ENCODE results near the gene KASH5.

Gene KASH5, protein sequence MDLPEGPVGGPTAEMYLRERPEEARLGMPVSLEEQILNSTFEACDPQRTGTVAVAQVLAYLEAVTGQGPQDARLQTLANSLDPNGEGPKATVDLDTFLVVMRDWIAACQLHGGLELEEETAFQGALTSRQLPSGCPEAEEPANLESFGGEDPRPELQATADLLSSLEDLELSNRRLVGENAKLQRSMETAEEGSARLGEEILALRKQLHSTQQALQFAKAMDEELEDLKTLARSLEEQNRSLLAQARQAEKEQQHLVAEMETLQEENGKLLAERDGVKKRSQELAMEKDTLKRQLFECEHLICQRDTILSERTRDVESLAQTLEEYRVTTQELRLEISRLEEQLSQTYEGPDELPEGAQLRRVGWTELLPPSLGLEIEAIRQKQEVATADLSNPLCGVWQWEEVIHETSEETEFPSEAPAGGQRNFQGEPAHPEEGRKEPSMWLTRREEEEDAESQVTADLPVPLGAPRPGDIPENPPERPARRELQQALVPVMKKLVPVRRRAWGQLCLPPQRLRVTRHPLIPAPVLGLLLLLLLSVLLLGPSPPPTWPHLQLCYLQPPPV

DNA sequence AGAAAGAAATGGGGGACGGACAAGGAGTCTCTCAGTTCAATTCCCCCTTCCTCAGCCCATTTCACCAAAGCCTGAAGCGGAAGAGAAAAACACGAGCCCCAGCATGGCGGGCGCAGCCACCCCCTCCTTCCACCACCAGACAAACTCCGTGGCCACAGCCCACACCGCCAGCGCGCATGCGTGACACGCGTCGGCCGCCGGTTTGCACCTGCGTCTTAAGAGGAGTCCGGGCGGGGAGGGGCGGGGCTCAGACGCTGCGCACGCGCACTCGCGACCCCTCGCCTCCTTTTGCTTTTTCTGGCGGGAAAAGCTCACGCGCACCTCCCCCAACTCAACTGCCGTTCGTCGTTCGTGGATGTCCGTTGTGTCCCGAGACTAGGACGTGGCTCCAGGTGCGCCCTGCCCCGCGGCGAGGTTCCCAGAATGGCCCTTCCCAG, at the start of gene KASH5:
KASH5 (plus strand) TSS at position 314 of the 437 bp plus-strand sequence. CDS start 2,635 bp downstream, outside the sequence.
- no peak for DNase-seq (ENCODE audit: extremely low read depth, low read depth)
- no peak within 1 kb of the TSS for H3K4me3 ChIP-seq (replicated peaks; ENCODE audit: low read depth, low read length)
- TF ChIP-seq, protein P1, sequence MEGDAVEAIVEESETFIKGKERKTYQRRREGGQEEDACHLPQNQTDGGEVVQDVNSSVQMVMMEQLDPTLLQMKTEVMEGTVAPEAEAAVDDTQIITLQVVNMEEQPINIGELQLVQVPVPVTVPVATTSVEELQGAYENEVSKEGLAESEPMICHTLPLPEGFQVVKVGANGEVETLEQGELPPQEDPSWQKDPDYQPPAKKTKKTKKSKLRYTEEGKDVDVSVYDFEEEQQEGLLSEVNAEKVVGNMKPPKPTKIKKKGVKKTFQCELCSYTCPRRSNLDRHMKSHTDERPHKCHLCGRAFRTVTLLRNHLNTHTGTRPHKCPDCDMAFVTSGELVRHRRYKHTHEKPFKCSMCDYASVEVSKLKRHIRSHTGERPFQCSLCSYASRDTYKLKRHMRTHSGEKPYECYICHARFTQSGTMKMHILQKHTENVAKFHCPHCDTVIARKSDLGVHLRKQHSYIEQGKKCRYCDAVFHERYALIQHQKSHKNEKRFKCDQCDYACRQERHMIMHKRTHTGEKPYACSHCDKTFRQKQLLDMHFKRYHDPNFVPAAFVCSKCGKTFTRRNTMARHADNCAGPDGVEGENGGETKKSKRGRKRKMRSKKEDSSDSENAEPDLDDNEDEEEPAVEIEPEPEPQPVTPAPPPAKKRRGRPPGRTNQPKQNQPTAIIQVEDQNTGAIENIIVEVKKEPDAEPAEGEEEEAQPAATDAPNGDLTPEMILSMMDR (IDR thresholded peaks at IDR 0.05; ENCODE audit: low read depth, low read length, missing control alignments): no peak

DNA sequence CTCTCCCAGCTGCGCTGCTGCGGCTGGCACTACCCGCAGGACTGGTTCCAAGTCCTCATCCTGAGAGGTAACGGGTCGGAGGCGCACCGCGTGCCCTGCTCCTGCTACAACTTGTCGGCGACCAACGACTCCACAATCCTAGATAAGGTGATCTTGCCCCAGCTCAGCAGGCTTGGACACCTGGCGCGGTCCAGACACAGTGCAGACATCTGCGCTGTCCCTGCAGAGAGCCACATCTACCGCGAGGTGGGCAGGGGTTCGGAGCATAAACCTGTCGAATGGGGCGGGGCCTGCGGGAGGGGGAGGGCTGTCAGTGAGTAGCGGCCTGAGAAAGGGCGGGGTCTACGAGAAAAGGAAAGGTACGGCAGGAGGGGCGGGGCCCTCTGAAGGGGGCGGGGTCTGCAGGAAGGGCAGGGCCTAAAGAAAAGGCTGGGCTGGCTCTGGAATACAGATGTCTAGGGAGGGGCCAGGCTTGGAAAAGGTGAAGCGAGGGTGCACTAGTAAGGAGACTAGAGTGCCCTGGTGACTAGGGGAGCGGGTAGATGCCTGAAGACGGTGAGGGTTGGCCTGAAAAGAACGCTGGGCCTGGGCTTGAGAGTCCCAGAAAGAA, 49.3 kb upstream of the KASH5 start:
- TF ChIP-seq, protein P1 (IDR thresholded peaks at IDR 0.05; ENCODE audit: low read depth, low read length, missing control alignments): no peak
- no peak overlapping the region for H3K4me3 ChIP-seq (replicated peaks; ENCODE audit: low read depth, low read length)
- DNase-seq (ENCODE audit: extremely low read depth, low read depth): no peak

DNA sequence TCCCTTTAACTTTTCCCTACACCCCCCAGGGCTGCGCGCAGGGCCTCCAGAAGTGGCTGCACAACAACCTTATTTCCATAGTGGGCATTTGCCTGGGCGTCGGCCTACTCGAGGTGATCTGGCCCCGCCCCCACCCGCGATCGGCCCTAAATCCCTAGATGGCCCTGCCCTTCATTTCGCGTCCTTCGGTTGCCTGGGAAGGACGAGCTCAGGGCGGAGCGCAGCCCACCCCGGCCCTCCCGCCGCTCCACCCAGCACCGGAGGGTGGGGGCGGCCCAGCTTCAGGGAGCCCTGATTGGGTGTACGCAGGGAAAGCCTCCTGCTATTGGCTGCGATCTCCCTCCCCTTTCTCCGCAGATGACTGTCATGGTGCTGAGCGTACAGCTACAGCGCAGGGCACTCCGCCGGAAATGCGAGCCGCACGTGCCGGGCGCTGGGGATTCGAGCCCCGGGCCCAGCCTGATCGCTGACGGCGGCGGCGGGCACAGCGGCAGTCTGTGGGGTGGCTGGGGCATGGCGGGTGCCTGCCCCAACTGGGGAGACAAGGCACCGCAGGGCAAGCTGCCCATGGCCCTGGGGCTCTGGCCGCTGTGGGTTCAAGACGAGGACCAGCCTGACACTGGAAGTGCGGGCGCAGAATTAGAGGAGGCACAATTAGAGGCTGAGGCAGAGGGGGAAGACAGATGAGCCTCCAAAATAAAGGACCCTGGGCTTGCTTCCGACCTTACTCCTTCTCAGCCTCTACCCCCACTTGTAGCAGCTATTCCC, 48.6 kb upstream of the KASH5 start:
- TF ChIP-seq, protein P1 (IDR thresholded peaks at IDR 0.05; ENCODE audit: low read depth, low read length, missing control alignments): no peak
- DNase-seq (ENCODE audit: extremely low read depth, low read depth): peak; percentile 69
- no peak overlapping the region for H3K4me3 ChIP-seq (replicated peaks; ENCODE audit: low read depth, low read length)

DNA sequence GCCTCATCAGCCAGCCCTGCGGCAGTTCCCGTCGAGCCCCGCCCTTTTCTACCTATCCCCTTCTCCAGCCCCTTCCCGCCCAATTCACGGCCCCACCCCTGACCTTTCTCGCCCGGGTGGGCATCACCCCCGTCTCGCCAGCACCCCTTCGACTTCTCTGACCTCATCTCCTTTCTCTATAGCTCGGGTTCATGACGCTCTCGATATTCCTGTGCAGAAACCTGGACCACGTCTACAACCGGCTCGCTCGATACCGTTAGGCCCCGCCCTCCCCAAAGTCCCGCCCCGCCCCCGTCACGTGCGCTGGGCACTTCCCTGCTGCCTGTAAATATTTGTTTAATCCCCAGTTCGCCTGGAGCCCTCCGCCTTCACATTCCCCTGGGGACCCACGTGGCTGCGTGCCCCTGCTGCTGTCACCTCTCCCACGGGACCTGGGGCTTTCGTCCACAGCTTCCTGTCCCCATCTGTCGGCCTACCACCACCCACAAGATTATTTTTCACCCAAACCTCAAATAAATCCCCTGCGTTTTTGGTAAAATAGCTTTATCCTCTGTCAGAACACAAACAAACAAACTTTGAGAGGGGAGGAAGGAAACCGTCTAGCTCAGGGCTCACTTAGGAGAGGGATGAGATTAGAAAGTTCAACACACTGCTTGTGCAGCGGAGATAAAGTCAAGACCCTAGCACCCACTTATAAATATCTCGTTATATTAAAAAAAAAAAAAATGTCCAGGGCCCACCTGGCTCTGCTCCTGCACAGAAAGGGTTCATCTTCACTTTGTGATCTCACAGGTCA, 47.8 kb upstream of the KASH5 start:
- TF ChIP-seq, protein P1 (IDR thresholded peaks at IDR 0.05; ENCODE audit: low read depth, low read length, missing control alignments): no peak
- DNase-seq (ENCODE audit: extremely low read depth, low read depth): no peak
- no peak overlapping the region for H3K4me3 ChIP-seq (replicated peaks; ENCODE audit: low read depth, low read length)

DNA sequence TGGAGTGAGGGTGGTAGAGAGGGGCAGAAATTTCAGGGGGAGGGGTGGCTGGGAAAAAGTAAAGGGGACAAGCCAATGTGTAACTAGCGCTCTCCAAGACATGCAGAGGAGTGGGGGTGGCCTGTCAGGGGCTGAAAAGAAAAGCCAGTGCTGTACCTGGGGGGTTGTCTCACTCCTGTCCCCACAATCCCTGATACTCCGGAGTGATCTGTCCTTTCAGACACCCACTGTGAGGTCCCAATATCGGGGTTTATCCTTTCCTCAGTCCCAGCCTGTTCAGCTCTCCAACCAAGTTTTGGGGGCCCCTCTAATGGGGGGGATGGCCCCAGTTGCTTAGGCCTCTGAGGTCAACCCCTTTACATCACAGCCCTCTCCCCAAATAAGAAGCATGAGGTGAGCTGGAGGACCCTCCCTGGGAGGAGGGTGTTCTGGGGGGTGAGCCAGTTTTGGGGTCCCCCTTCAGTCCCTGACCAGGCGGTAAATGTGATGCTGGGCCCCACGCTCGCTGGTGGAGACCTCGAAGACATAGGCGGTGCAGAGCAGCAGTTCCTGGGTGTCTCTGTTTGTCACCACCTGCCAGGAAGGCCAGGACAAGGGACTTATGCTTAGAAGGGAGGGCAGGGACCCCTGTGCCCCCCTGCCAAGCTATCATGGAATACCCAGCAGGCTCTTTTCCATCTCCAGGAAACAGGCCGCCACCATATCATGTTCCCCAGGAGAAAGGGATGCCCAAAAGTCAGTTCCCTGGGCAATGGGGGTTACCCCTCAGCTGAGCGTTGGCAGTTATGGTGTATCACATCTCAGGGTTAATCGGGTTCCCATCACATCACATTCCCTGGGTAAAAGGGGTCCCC, 47.0 kb upstream of the KASH5 start:
- no peak for DNase-seq (ENCODE audit: extremely low read depth, low read depth)
- TF ChIP-seq, protein P1 (IDR thresholded peaks at IDR 0.05; ENCODE audit: low read depth, low read length, missing control alignments): no peak
- no peak overlapping the region for H3K4me3 ChIP-seq (replicated peaks; ENCODE audit: low read depth, low read length)
